Measurements from ENCODE around the gene ZIM2.

GRCh38 chr19:56751078-56751489, 89.4 kb downstream of the ZIM2 start:
- no peak for TF ChIP-seq KLF16 (tag by site-specific recombination; IDR thresholded peaks at IDR 0.05)
- TF ChIP-seq MYNN (tag by site-specific recombination; IDR thresholded peaks at IDR 0.05; ENCODE audit: borderline replicate concordance): no peak
- no peak for TF ChIP-seq ZNF16 (tag by site-specific recombination; IDR thresholded peaks at IDR 0.05; ENCODE audit: low read depth)
- TF ChIP-seq CTCF (tag by site-specific recombination; IDR thresholded peaks at IDR 0.05): no peak
- TF ChIP-seq ZBTB49 (tag by site-specific recombination; IDR thresholded peaks at IDR 0.05; ENCODE audit: low read depth): no peak
